ENCODE results near the gene RAC2. TPM values are rescaled to one million over a fixed set of nuclear protein-coding genes. Genes with fewer than 3 reads are reported as not detected.
A peak's percentile ranks its signal among the peaks of the same experiment; 100 is the strongest.

Gene RAC2
- total RNA-seq, 1 donor from 2014 or later = 107 TPM

GRCh38 chr22:37280718-37281117 is 36.6 kb upstream of the RAC2 start:
- TF ChIP-seq, protein P1, sequence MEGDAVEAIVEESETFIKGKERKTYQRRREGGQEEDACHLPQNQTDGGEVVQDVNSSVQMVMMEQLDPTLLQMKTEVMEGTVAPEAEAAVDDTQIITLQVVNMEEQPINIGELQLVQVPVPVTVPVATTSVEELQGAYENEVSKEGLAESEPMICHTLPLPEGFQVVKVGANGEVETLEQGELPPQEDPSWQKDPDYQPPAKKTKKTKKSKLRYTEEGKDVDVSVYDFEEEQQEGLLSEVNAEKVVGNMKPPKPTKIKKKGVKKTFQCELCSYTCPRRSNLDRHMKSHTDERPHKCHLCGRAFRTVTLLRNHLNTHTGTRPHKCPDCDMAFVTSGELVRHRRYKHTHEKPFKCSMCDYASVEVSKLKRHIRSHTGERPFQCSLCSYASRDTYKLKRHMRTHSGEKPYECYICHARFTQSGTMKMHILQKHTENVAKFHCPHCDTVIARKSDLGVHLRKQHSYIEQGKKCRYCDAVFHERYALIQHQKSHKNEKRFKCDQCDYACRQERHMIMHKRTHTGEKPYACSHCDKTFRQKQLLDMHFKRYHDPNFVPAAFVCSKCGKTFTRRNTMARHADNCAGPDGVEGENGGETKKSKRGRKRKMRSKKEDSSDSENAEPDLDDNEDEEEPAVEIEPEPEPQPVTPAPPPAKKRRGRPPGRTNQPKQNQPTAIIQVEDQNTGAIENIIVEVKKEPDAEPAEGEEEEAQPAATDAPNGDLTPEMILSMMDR (IDR thresholded peaks at IDR 0.05) = no peak
- DNase-seq = no peak
- Histone ChIP-seq H3K36me3 (no peaks in the 10 kb centered on the region), H3K4me1 (peaks cover 4% of the 10 kb centered on the region), H3K4me3 (no peak overlapping the region), H3K27ac (no peak overlapping the region), H3K27me3 (peaks cover 14% of the 10 kb centered on the region), H3K9me3 (no peaks in the 10 kb centered on the region)
- ATAC-seq = no peak
- intact Hi-C loops (cut with DNase I) = no loop called here

DNA sequence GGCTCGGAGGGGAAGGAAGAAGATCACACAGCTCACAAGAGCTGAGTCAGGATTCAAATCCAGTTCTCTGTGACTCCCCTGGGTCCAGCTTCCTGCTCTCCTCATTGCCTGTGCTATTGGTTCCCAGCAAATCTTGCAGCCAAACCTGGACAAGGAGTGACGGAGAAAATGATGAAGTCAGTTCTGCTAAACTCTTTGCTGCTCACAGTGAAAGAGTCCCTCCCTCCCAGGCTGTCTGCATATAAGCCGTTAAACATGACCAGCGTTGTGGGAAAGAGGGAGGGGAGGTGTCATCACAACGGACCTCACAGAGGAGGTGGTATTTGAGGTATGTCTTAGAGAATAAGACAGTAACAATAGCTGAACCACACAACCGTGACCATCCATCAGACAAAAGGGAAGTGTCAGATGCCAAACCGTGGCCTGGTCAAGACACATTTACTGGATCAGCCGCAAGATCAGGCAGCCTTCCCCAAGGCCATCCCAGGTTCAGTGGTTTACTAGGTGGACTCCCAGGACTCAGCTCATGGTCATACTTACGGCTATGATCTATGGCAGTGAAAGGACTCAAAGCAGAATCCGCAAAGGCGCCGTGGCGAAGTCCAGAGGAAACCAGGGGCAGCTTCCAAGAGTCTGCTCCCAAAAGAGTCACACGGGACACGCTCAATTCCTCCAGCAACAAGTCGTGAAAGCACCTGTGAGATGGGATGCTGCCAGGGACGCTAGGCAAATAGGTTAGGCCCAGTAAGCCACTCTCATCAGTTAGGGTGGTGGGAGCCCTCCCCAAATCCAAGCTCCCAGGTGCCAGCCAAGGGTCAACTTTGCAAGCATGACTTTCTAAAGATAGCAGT is 35.5 kb upstream of the RAC2 start:
- Histone ChIP-seq H3K9me3 (no peaks in the 10 kb centered on the region), H3K27me3 (peaks cover 14% of the 10 kb centered on the region), H3K4me1 (peaks cover 4% of the 10 kb centered on the region), H3K4me3 (no peak overlapping the region), H3K36me3 (no peaks in the 10 kb centered on the region), H3K27ac (no peak overlapping the region)
- intact Hi-C loops (cut with DNase I) = no loop called here
- TF ChIP-seq, protein P1 (IDR thresholded peaks at IDR 0.05) = no peak
- no peak for DNase-seq
- no peak for ATAC-seq

- DNase-seq (no peak), ATAC-seq (no peak)
- H3K4me3 ChIP-seq = no peak overlapping the region
- no peak overlapping the region for H3K27ac ChIP-seq
- TF ChIP-seq, protein P1 (IDR thresholded peaks at IDR 0.05) = no peak
- peaks cover 4% of the 10 kb centered on the region for H3K4me1 ChIP-seq
- no peaks in the 10 kb centered on the region for H3K36me3 ChIP-seq
- intact Hi-C loops (cut with DNase I) = no loop called here
- no peaks in the 10 kb centered on the region for H3K9me3 ChIP-seq
- H3K27me3 ChIP-seq = peaks cover 14% of the 10 kb centered on the region
Measured at GRCh38 chr22:37278261-37278660, 34.2 kb upstream of the RAC2 start.

GRCh38 chr22:37277384-37277783 is 33.3 kb upstream of the RAC2 start:
- DNase-seq (no peak), ATAC-seq (no peak)
- Histone ChIP-seq H3K27ac (no peak overlapping the region), H3K27me3 (peaks cover 5% of the 10 kb centered on the region), H3K36me3 (no peaks in the 10 kb centered on the region), H3K9me3 (no peaks in the 10 kb centered on the region), H3K4me3 (no peak overlapping the region), H3K4me1 (peaks cover 4% of the 10 kb centered on the region)
- intact Hi-C loops (cut with DNase I) = no loop called here
- TF ChIP-seq, protein P1 (IDR thresholded peaks at IDR 0.05) = no peak

GRCh38 chr22:37276776-37277175 is 32.7 kb upstream of the RAC2 start:
- intact Hi-C loops (cut with DNase I) = no loop called here
- no peaks in the 10 kb centered on the region for H3K4me1 ChIP-seq
- peak; percentile 38 for ATAC-seq
- no peak overlapping the region for H3K27ac ChIP-seq
- H3K4me3 ChIP-seq = no peak overlapping the region
- H3K36me3 ChIP-seq = no peaks in the 10 kb centered on the region
- H3K9me3 ChIP-seq = no peaks in the 10 kb centered on the region
- H3K27me3 ChIP-seq = no peaks in the 10 kb centered on the region
- TF ChIP-seq, protein P1 (IDR thresholded peaks at IDR 0.05) = no peak
- DNase-seq = no peak

Data from upper lobe of right lung (tissue), 1 donor.